ENCODE data around the gene LRRC3C.

The LRRC3C gene

DNA sequence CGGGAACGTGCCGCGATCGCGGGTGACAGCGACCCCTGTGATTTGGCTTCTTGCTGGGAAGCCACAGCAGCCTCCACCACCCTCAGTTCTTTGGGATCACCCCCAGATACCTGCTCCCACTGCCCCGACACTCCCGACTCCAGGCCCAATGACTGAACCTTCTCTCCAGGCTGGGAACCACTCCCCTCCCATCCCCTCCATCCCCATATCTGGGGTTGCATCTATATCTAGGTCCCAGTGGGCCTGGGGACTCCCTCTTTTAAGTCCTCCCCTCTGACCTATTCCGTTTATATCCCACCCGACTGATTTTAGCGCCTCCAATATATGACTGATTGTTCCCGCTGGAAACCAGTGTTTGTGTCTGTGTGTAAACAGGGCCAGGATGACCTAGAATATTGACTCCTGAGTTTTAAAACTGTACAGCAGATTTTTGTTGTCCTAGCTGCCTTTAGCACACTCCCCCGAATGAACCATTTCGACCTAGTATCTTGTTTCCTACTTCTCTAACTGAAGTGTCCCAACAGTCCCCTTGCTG, 53.7 kb downstream of the LRRC3C start:
- peak; percentile 13 for DNase-seq

- DNase-seq: no peak
Observed at GRCh38 chr17:39981766-39982375, 54.3 kb downstream of the LRRC3C start.

DNA sequence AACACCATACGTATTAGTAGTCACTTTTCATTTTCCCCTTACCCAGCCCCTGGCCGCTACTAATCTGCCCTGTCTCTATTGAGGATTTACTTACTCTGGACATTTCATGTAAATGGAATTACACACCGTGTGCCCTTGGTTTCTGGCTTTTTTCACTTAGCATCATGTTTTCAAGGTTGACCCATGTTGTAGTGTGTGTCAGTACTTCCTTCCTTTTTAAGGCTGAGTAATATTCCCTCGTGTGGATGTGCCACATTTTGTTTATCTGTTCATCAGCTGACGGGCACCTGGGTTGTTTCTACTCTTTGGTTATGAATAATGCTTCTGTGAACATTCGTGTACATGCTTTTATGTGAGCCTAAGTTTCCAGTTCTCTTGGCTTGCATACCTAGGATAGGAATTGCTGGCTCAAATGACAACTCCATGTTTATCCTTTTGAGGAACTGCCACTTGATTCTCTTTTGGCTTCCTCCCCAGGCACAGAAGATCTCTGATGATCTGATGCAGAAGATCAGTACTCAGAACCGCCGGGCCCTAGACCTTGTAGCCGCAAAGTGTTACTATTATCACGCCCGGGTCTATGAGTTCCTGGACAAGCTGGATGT, 60.8 kb downstream of the LRRC3C start:
- no peak for DNase-seq

- no peak for DNase-seq
Observed at GRCh38 chr17:39994448-39994847, 66.9 kb downstream of the LRRC3C start.
